Measurements from ENCODE around the gene AZGP1.
A peak's percentile ranks its signal among the peaks of the same experiment; 100 is the strongest.
"Not testable (repeated sequence)": the region's sequence is repeated elsewhere in the genome, so short reads cannot be mapped to it uniquely, and the experiment has no call there.

The AZGP1 gene

GRCh38 chr7:99975782-99976521 lies at the start of gene AZGP1:
Gene AZGP1, minus strand, starts transcription at chr7:99976031. Its CDS starts 11 bp downstream, at chr7:99976020.
- DNase-seq, result no peak

- DNase-seq, result no peak
Measured at GRCh38 chr7:100024020-100024619, 48.3 kb upstream of the AZGP1 start.

- no peak for DNase-seq
Measured at GRCh38 chr7:100023526-100023925, 47.7 kb upstream of the AZGP1 start.

GRCh38 chr7:100022621-100023020 lies 46.8 kb upstream of the AZGP1 start:
- DNase-seq, result no peak

GRCh38 chr7:100021297-100021696 lies 45.5 kb upstream of the AZGP1 start:
- DNase-seq, result no peak

GRCh38 chr7:100019908-100020307 lies 44.1 kb upstream of the AZGP1 start:
- no peak for DNase-seq

- no peak for DNase-seq
Measured at GRCh38 chr7:100017875-100018274, 42.0 kb upstream of the AZGP1 start.

GRCh38 chr7:100017300-100017699 lies 41.5 kb upstream of the AZGP1 start:
- DNase-seq, result no peak

- DNase-seq, result no peak
Measured at GRCh38 chr7:100016215-100016901, 40.5 kb upstream of the AZGP1 start.

- DNase-seq, result peak; percentile 84
Measured at GRCh38 chr7:100015232-100016214, 39.7 kb upstream of the AZGP1 start, which contains the start of gene ZKSCAN1. Gene ZKSCAN1, plus strand, starts transcription at chr7:100015596. Its CDS starts 7,911 bp downstream, at chr7:100023507.

- no peak for DNase-seq
Measured at GRCh38 chr7:100013328-100013676, 37.5 kb upstream of the AZGP1 start.

GRCh38 chr7:100012385-100013327 lies 36.8 kb upstream of the AZGP1 start:
- DNase-seq, result not testable (repeated sequence)

GRCh38 chr7:100011516-100011915 lies 35.7 kb upstream of the AZGP1 start:
- DNase-seq, result no peak

GRCh38 chr7:100010901-100011300 lies 35.1 kb upstream of the AZGP1 start:
- DNase-seq, result no peak

- DNase-seq, result not testable (repeated sequence)
Measured at GRCh38 chr7:100009952-100010351, 34.1 kb upstream of the AZGP1 start.

GRCh38 chr7:100008525-100008924 lies 32.7 kb upstream of the AZGP1 start:
- DNase-seq, result no peak

- no peak for DNase-seq
Measured at GRCh38 chr7:100007887-100008286, 32.1 kb upstream of the AZGP1 start.

GRCh38 chr7:100003711-100004661 lies 28.2 kb upstream of the AZGP1 start:
- peak; percentile 93 for DNase-seq

- no peak for DNase-seq
Measured at GRCh38 chr7:100000239-100000638, 24.4 kb upstream of the AZGP1 start.

- DNase-seq, result no peak
Measured at GRCh38 chr7:99997545-99998137, 21.8 kb upstream of the AZGP1 start.

Measured in NCI-H510A (cell line).